Endodermal cell (in vitro differentiated cells): ENCODE measurements around the gene PLEKHG2. TPM values are rescaled to one million over a fixed set of nuclear protein-coding genes. Genes with fewer than 3 reads are reported as not detected.
A peak's percentile ranks its signal among the peaks of the same experiment; 100 is the strongest.

Experiments
- DNase-seq: peaks from one replicate; pipeline ENCODE4 v3.0.0-alpha.2; 2017
- H3K27ac ChIP-seq: 2 replicates; pipeline ENCODE4 v1.5.1; 2013; ENCODE audit warnings: mild to moderate bottlenecking, low read depth, low read length, moderate library complexity
- H3K27me3 ChIP-seq: 2 replicates; pipeline ENCODE4 v1.6.1; 2013; ENCODE audit warnings: mild to moderate bottlenecking, low read length, moderate library complexity; ENCODE audit not compliant: insufficient read depth, control insufficient read depth, poor library complexity, severe bottlenecking
- H3K36me3 ChIP-seq: 2 replicates; pipeline ENCODE4 v1.7.0; 2013; ENCODE audit warnings: mild to moderate bottlenecking, low read length, moderate library complexity; ENCODE audit not compliant: control insufficient read depth, insufficient read depth
- H3K4me1 ChIP-seq: one replicate; pipeline ENCODE4 v1.7.0; 2013; ENCODE audit warnings: low read length; ENCODE audit not compliant: control insufficient read depth, insufficient read depth
- H3K4me3 ChIP-seq: 2 replicates; pipeline ENCODE4 v1.5.1; 2013; ENCODE audit warnings: mild to moderate bottlenecking, low read length, moderate library complexity
- H3K9ac ChIP-seq: 2 replicates; pipeline ENCODE4 v1.6.1; 2013; ENCODE audit warnings: mild to moderate bottlenecking, low read length, moderate library complexity; ENCODE audit not compliant: poor library complexity, severe bottlenecking; ENCODE audit errors: extremely low read depth
- H3K9me3 ChIP-seq: 2 replicates; pipeline ENCODE4 v1.6.1; 2013; ENCODE audit warnings: mild to moderate bottlenecking, low read length, moderate library complexity; ENCODE audit not compliant: control insufficient read depth
- H3K27ac Mint-ChIP-seq: 2 replicates; pipeline ENCODE4 v1.8.0; 2020; ENCODE audit warnings: mixed read lengths
- H3K27me3 Mint-ChIP-seq: 2 replicates; pipeline ENCODE4 v1.8.0; 2021; ENCODE audit warnings: mild to moderate bottlenecking, mixed read lengths; ENCODE audit not compliant: insufficient read depth
- H3K36me3 Mint-ChIP-seq: 2 replicates; pipeline ENCODE4 v1.8.0; 2020; ENCODE audit warnings: low read depth, mixed read lengths
- H3K4me1 Mint-ChIP-seq: 2 replicates; pipeline ENCODE4 v1.8.0; 2020; ENCODE audit warnings: mixed read lengths
- H3K4me3 Mint-ChIP-seq: 2 replicates; pipeline ENCODE4 v1.8.0; 2020; ENCODE audit warnings: mild to moderate bottlenecking, moderate library complexity, mixed read lengths
- H3K9me3 Mint-ChIP-seq: 2 replicates; pipeline ENCODE4 v1.8.0; 2020; ENCODE audit warnings: mild to moderate bottlenecking, mixed read lengths
- WGBS, 2 experiments: methylation state at CpG; one replicate each; pipeline versions ENCODE4 v1.1.5 to v1.1.7; 2013; ENCODE audit warnings: missing lambda C conversion rate in 2 of 2, mixed read lengths in 1 of 2; ENCODE audit not compliant: insufficient coverage in 1 of 2, insufficient read length in 1 of 2; 5-methylcytosine and 5-hydroxymethylcytosine counted together
- total RNA-seq, 2 donors: library from RNA; stranded (reverse); fragmentation: NEBNext Ultra II Directional in 1 of 2; extraction: Animal tissue kit (Norgen Biotek cat#: 25700) in 1 of 2; gene quantifications; 2 replicates in 1 of 2; 3 replicates in 1 of 2; pipeline ENCODE4 v1.2.1, GENCODE V29; 2021
- TF ChIP-seq, protein P1 (sequence below): fragments of 200-600 bp; sonication (generic); conservative IDR thresholded peaks from 2 replicates; pipeline ENCODE4 v1.5.0; 2021; ENCODE audit warnings: antibody characterized with exemption, mild to moderate bottlenecking

The PLEKHG2 gene
- total RNA-seq, 2 donors from 2014 or later, result 127 to 160 TPM

DNA sequence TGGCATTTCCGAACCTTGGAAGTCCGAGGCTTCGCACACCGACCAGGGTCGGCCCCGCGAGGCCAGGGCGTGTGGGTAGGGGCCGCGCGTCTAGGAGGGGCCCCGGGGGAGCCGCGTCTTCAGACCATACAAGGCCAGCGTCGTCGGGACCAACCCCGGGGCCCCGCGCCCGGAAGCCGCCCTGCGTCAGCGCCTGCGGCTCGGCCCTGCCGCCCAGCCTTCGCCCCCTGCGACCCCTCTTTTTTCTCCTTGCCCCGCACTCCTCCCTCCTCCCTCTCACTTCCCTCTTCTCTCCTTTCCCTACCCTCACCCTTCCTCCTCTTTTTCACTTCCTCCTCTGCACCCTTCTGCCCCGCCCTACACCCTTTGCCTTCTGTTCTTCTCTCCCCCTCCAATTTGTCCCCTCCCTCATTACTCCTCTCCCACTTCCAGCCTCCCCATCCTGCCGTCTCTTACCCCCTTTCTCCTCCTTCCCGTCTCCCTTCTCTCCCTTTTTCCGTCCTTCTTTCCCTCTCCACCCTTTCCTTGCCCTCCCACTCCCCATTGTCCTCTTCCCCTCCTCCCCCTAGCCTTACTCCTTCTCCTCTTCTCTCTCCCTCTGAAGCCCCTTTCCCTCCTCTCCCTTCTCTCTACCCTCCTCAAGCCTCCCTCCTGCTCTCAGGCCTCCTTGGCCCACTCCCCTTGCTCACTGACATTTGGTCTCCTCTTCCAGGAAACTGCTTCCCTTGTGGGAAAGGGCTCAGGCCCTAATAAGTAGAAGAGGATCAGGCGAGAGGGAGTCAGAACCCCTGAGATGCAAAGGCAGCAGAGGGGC, 2.2 kb upstream of the PLEKHG2 start:
- Histone ChIP-seq H3K27me3 (no peaks in the 10 kb centered on the region), H3K36me3 (peaks cover 9% of the 10 kb centered on the region), H3K27ac (peak overlapping the region; percentile 39), H3K4me3 (peak overlapping the region; percentile 95), H3K9ac (peak overlapping the region; percentile 90), H3K9me3 (no peaks in the 10 kb centered on the region), H3K4me1 (peaks cover 9% of the 10 kb centered on the region)
- TF ChIP-seq, protein P1, sequence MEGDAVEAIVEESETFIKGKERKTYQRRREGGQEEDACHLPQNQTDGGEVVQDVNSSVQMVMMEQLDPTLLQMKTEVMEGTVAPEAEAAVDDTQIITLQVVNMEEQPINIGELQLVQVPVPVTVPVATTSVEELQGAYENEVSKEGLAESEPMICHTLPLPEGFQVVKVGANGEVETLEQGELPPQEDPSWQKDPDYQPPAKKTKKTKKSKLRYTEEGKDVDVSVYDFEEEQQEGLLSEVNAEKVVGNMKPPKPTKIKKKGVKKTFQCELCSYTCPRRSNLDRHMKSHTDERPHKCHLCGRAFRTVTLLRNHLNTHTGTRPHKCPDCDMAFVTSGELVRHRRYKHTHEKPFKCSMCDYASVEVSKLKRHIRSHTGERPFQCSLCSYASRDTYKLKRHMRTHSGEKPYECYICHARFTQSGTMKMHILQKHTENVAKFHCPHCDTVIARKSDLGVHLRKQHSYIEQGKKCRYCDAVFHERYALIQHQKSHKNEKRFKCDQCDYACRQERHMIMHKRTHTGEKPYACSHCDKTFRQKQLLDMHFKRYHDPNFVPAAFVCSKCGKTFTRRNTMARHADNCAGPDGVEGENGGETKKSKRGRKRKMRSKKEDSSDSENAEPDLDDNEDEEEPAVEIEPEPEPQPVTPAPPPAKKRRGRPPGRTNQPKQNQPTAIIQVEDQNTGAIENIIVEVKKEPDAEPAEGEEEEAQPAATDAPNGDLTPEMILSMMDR, result no peak
- Mint-ChIP-seq H3K9me3 (no peaks in the 10 kb centered on the region), H3K4me3 (peak overlapping the region; percentile 91), H3K27me3 (no peaks in the 10 kb centered on the region), H3K4me1 (peaks cover 41% of the 10 kb centered on the region), H3K36me3 (peaks cover 21% of the 10 kb centered on the region), H3K27ac (peak overlapping the region; percentile 88)
- WGBS, 2 experiments, result 1 to 4% methylated on average over 34 to 35 of the region's 35 CpGs
- DNase-seq, result no peak

DNA sequence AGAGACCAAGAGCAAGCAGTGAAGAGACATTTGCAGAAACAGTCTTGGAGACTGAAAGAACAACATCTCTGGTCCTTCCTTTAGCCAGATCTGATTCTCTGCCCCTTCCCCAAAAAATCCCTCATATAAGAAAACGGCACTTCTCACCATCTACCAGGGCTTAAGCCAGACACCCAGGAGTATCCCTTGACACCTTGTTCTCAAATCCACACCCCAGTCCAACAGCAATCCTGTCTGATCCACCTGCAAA, 1.7 kb upstream of the PLEKHG2 start:
- H3K4me3 ChIP-seq, result peak overlapping the region; percentile 95
- no peaks in the 10 kb centered on the region for H3K27me3 Mint-ChIP-seq
- H3K36me3 Mint-ChIP-seq, result peaks cover 26% of the 10 kb centered on the region
- peaks cover 9% of the 10 kb centered on the region for H3K4me1 ChIP-seq
- no peaks in the 10 kb centered on the region for H3K9me3 Mint-ChIP-seq
- peaks cover 40% of the 10 kb centered on the region for H3K4me1 Mint-ChIP-seq
- TF ChIP-seq, protein P1, result no peak
- H3K9ac ChIP-seq, result peak overlapping the region; percentile 90
- H3K27ac Mint-ChIP-seq, result peak overlapping the region; percentile 88
- peaks cover 13% of the 10 kb centered on the region for H3K36me3 ChIP-seq
- H3K27me3 ChIP-seq, result no peaks in the 10 kb centered on the region
- 80% methylated on average over 1 of the region's 1 CpG; no CpG with 5 or more reads in 1 of the 2 experiments for WGBS, 2 experiments
- H3K9me3 ChIP-seq, result no peaks in the 10 kb centered on the region
- peak overlapping the region; percentile 91 for H3K4me3 Mint-ChIP-seq
- no peak for DNase-seq
- no peak overlapping the region for H3K27ac ChIP-seq

DNA sequence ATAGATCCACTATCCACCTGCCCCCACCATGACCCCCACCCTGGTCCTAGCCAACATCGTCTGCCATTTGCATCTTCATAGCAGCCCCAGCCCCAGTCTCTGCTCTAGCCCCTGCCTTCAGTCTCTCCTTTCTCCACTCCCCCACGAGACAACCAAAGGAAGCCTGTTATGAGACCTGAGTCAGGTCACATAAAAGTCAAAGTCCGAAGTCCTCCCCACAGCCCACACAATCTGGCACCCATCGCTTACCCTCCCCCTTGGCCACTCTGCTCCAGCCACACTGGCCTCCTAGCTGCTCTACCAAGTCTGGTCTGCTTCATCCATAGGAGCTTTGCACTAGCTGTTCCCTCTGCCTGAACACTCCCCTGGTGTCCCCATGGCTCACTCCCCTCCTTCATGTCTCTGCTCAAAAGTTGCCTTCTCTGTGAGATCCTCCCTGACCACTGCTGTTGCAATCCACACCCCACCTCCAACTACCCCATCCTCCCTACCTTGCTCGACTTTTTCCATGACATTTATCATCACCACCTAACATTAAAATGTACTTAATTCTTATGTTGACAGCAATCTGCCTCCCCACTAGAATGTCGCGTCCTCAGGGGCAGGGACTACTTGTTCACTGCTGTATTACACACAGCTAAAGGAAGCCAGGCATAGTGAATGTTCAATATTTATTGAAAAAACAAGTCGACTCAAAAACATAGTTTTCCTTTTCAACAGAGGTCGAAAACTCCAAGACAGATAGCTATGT, 1.2 kb upstream of the PLEKHG2 start:
- Mint-ChIP-seq H3K27ac (peak overlapping the region; percentile 88), H3K9me3 (no peaks in the 10 kb centered on the region), H3K27me3 (no peaks in the 10 kb centered on the region), H3K4me1 (peaks cover 38% of the 10 kb centered on the region), H3K4me3 (peak overlapping the region; percentile 91), H3K36me3 (peaks cover 26% of the 10 kb centered on the region)
- H3K4me1 ChIP-seq, result peaks cover 9% of the 10 kb centered on the region
- TF ChIP-seq, protein P1, result no peak
- no peaks in the 10 kb centered on the region for H3K9me3 ChIP-seq
- peak; percentile 70 for DNase-seq
- no peaks in the 10 kb centered on the region for H3K27me3 ChIP-seq
- WGBS, 2 experiments, result 42 to 47% methylated on average over 8 to 9 of the region's 9 CpGs
- peaks cover 18% of the 10 kb centered on the region for H3K36me3 ChIP-seq
- peak overlapping the region; percentile 85 for H3K4me3 ChIP-seq
- H3K9ac ChIP-seq, result peak overlapping the region; percentile 0
- no peak overlapping the region for H3K27ac ChIP-seq
